ENCODE measurements around the gene MBNL1.

DNA sequence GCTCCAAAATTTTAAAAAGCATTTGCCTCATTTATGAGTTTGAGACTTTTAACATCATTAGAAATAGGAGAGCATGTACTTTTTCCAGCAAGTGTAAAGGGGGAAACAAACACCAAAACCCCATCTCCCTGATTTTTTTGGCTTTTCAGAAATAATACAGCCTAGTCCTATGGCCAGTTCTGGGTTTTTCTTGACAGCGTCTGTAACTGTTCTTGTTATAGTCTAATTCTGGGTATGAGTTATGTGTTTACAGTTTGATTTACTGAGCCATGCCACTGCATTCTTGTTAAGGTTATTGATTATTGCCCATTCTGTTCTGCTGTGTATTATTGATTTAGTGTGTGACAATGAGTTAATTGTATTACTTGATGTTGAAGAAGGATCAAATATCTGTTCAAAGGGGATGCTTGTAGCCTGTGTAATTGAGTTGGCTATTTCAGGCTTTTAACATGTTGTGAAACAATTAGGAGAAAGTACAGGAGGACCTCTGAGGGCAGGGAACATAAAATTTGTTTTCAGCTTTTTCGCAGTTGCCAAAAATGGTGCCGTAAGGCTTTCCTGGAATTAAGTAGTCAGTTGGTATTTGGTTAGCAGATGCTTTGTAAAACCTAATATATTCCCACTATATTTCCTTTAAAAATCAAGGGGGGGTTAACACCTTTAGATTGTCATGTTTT, 46.1 kb downstream of the MBNL1 start:
- TF ChIP-seq CTCF (IDR thresholded peaks at IDR 0.05) (no peak), POLR2A (IDR thresholded peaks at IDR 0.05) (no peak), POLR2AphosphoS5 (IDR thresholded peaks at IDR 0.05) (no peak)

Measured in upper lobe of left lung (tissue), 4 donors.